GM18907 (cell line): Measurements from ENCODE around the gene CENPF.

Source experiments
- ATAC-seq: cut with Tn5 transposase; IDR thresholded peaks from one replicate; pipeline ENCODE4 v1.9.1; 2021; ENCODE audit warnings: mild to moderate bottlenecking, moderate library complexity; ENCODE audit not compliant: unreplicated experiment

CENPF gene

GRCh38 chr1:214615109-214615508 is 12.1 kb downstream of the CENPF start:
- ATAC-seq, result no peak

DNA sequence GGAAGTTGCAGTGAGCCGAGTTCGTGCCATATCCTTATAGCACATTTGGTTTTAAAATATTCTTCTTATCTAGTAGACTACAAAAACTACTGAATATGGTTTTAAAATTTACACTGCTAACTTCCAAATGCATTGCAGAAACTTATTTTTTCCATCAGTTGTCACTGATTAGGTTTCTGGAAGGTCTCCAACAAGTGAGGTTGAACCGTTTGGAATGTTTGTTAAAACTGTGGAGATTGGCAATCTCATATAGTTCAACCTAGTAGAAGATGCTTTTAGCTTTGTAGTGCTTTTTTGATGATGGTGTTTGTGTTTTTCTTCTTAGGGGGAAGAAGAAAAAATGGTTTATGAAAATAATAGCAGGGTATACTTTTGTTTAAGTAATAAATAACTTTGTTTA is 12.9 kb downstream of the CENPF start:
- ATAC-seq, result no peak

DNA sequence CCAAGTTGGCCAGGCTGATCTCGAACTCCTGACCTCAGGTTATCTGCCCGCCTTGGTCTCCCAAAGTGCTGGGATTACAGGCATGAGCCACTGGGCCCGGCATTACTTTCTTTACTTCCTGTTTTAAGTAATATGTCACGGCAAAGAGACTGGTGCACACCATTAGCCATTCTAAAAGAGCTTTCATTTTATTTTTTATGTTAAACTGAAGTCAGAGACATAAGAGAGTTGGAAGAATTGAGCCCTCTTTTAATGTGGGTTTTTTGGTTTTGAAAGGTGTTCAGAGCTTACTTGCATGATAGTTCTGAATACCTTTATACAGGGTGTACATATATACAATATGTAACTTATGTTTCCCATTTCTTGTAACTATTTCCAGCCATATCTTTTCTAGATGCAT is 14.3 kb downstream of the CENPF start:
- no peak for ATAC-seq

GRCh38 chr1:214617843-214618242 is 14.8 kb downstream of the CENPF start:
- ATAC-seq, result no peak

DNA sequence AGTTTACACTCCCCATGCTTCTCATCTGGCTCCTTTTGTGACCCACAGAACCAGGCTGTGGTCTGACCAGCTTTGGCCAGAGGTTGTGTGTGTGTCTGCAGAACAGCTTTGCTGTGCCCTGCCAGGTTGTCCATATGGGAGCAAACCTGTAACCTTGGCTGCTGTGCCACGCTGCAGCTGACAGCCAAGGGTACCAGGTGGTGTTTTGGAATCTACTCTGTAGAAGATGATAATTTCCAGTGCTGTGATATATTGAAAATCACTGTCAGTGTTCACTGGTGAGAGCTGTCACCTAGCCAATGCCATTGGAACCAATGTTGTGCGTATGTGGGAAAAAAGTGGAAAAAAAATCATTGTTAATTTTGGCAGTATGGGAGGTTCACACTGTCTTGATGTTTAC is 18.2 kb downstream of the CENPF start:
- no peak for ATAC-seq

GRCh38 chr1:214623430-214623829 is 20.4 kb downstream of the CENPF start:
- peak; percentile 41 for ATAC-seq

- ATAC-seq, result peak; percentile 75
Observed at GRCh38 chr1:214632091-214632490, 29.1 kb downstream of the CENPF start.

DNA sequence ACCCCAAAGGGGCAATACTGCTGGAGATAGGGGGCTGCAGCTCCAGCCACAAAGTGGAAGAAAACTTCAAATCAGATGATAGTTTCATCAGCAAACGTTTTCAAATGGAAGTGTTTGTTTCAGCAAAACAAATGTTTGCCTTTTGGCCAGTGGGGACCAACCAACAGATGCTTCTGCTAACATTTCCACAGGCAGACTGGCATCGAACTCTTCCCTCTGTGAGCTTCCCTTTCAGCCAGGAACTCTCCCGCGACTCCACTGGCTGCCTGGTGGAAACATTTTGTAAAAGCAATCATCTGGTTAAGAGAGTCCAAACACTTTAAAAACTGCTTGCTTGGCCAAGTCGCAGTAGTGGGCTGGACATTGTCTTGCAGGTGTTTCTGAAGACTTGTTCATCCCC is 30.7 kb downstream of the CENPF start:
- no peak for ATAC-seq

DNA sequence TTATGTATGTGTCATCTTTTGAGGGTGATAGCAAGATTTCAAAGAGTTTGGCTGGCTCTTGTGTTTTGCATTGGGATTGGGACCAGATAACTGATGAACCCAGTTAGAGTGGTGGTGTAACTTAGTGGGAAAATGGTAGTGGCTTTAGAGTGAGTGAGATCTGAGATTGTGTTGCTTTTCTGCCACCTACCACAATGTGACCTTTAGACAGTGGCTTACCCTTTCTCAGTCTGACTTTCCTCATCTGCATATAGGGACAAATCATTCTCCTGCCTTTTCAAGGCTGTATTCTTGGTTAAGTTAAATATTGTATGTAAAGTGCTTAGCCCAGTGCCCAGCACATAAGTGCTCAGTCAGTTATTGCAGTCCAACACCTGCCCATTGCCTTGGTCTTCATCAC is 31.3 kb downstream of the CENPF start:
- ATAC-seq, result no peak

DNA sequence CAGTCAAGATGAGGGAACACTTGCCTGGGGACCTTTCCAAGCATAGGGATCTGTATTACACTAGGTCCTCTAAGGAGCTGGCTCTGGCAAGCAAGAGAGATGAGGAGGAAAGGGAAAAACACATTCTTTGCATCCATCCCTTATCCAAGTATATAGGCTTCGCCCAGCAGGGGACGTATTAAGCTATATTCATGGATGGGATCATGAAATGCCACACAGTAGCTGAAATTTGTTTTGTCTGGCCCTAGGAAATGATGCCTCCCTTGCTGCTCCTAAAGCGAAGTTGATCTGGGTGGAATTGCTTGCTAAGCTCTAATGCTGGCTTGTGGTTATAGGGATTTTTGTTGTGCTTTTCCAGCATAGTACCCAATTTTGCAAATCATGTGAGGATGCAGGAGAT is 32.1 kb downstream of the CENPF start:
- no peak for ATAC-seq

DNA sequence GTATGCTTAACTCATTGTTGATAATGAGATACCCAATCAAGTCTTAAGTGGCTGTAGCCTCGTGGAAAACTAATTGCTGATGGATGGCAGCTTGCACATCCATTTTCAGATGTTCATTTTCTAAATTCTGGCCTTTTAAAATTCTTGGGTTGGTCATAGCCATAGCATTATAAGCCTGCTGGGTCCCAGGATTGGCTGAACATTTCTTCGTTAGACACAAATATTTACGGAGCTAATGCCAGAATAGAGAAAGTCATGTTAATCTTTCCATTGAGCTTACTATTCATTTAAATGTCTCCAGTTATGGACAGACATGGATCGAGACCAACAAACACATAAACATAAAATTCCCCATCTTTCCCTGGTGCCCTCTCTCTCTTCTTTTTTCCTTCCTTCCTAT is 32.5 kb downstream of the CENPF start:
- no peak for ATAC-seq

DNA sequence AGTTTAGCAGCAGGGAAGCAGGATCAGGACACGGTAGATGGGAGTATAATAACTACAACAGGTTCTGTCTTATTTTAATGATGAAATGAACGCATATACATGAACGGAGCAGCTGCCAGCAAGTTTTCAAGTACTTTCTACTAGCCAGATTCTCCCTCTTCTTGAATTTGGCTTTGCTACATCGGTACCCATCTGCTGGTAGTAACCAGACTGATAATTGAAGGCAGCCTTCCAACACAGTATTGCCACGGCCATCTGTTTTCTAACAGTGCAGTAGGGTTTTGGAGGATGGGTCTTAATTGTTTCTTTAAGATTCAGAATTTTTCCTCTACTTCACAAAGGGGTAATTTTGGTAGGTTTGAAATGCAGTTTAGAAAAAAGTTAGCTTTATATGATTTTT is 33.4 kb downstream of the CENPF start:
- ATAC-seq, result no peak

- no peak for ATAC-seq
Observed at GRCh38 chr1:214637125-214637524, 34.1 kb downstream of the CENPF start.

GRCh38 chr1:214637722-214638458 is 34.9 kb downstream of the CENPF start:
- peak; percentile 84 for ATAC-seq

DNA sequence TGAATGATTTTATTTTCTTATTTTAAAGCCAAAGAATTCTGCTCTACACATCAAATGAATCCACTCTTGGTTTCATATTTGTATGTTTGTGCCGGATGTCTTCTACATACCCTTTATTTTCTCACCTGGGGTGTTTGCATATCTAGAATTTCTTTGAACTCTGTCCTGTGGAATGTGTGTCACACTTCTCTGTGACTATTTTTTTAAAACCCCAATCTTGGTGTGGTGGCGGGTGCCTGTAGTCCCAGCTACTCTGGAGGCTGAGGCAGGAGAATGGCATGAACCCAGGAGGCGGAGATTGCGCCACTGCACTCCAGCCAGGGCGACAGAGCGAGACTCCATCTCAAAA is 35.4 kb downstream of the CENPF start:
- no peak for ATAC-seq

DNA sequence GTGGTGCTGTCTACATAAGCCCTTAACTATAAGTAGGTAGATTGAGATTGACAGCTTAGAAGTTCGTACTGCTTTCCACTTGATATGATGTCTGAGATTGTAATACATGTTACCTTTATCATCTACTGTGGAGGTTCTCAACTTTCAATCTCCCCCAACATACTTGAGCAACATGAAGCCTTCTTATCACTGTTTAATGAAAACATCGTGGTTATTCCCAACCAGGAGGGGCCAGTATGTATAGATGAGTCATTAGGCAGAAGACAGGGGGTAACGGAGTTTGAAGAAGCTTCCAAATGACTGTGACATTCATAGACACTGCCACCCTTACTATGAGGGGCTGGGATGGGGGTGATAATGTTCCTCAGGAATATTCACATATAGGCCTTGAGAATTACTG is 36.0 kb downstream of the CENPF start:
- no peak for ATAC-seq

DNA sequence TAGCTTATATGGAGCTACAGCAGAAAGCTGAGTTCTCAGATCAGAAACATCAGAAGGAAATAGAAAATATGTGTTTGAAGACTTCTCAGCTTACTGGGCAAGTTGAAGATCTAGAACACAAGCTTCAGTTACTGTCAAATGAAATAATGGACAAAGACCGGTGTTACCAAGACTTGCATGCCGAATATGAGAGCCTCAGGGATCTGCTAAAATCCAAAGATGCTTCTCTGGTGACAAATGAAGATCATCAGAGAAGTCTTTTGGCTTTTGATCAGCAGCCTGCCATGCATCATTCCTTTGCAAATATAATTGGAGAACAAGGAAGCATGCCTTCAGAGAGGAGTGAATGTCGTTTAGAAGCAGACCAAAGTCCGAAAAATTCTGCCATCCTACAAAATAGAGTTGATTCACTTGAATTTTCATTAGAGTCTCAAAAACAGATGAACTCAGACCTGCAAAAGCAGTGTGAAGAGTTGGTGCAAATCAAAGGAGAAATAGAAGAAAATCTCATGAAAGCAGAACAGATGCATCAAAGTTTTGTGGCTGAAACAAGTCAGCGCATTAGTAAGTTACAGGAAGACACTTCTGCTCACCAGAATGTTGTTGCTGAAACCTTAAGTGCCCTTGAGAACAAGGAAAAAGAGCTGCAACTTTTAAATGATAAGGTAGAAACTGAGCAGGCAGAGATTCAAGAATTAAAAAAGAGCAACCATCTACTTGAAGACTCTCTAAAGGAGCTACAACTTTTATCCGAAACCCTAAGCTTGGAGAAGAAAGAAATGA is 37.6 kb downstream of the CENPF start:
- no peak for ATAC-seq

DNA sequence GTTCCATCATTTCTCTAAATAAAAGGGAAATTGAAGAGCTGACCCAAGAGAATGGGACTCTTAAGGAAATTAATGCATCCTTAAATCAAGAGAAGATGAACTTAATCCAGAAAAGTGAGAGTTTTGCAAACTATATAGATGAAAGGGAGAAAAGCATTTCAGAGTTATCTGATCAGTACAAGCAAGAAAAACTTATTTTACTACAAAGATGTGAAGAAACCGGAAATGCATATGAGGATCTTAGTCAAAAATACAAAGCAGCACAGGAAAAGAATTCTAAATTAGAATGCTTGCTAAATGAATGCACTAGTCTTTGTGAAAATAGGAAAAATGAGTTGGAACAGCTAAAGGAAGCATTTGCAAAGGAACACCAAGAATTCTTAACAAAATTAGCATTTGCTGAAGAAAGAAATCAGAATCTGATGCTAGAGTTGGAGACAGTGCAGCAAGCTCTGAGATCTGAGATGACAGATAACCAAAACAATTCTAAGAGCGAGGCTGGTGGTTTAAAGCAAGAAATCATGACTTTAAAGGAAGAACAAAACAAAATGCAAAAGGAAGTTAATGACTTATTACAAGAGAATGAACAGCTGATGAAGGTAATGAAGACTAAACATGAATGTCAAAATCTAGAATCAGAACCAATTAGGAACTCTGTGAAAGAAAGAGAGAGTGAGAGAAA is 38.4 kb downstream of the CENPF start:
- ATAC-seq, result no peak

DNA sequence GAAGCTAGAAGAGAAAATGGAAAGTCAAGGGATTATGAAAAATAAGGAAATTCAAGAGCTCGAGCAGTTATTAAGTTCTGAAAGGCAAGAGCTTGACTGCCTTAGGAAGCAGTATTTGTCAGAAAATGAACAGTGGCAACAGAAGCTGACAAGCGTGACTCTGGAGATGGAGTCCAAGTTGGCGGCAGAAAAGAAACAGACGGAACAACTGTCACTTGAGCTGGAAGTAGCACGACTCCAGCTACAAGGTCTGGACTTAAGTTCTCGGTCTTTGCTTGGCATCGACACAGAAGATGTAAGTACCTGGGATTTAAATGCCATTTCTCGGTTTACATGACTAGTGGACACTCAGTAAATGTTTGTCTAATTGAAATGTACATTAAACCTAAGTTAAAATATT is 40.0 kb downstream of the CENPF start:
- ATAC-seq, result no peak

DNA sequence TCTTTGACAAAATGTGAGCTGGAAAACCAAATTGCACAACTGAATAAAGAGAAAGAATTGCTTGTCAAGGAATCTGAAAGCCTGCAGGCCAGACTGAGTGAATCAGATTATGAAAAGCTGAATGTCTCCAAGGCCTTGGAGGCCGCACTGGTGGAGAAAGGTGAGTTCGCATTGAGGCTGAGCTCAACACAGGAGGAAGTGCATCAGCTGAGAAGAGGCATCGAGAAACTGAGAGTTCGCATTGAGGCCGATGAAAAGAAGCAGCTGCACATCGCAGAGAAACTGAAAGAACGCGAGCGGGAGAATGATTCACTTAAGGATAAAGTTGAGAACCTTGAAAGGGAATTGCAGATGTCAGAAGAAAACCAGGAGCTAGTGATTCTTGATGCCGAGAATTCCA is 42.7 kb downstream of the CENPF start:
- ATAC-seq, result no peak

GRCh38 chr1:214648801-214649200 is 45.8 kb downstream of the CENPF start:
- no peak for ATAC-seq

GRCh38 chr1:214649607-214650006 is 46.6 kb downstream of the CENPF start:
- ATAC-seq, result no peak
